Calu3 (cell line): Measurements from ENCODE around the gene RBP7. TPM values are rescaled to one million over a fixed set of nuclear protein-coding genes. Genes with fewer than 3 reads are reported as not detected.
"Not testable (repeated sequence)": the region's sequence is repeated elsewhere in the genome, so short reads cannot be mapped to it uniquely, and the experiment has no call there.

Experiments
- BruUV-seq: library from RNA; stranded (reverse); fragments of 400-500 nt; replicated peaks from 2 replicates; lab custom pipeline; 2021; lab: Mats Ljungman, UMichigan
- CTCF ChIA-PET: fragments of 300-600 bp; sonication (Branson Sonifier 250); formaldehyde crosslinking; loops from one replicate; lab custom pipeline; 2022; ENCODE audit warnings: antibody characterized with exemption; lab: Charles Lee
- DNase-seq: peaks from one replicate; pipeline ENCODE4 v3.0.0; 2022
- H3K27ac Mint-ChIP-seq: one replicate; pipeline ENCODE4 v1.8.0; 2022; ENCODE audit warnings: mixed read lengths; ENCODE audit not compliant: unreplicated experiment
- H3K27me3 Mint-ChIP-seq: one replicate; pipeline ENCODE4 v1.8.0; 2022; ENCODE audit warnings: mixed read lengths; ENCODE audit not compliant: unreplicated experiment
- H3K36me3 Mint-ChIP-seq: one replicate; pipeline ENCODE4 v1.8.0; 2022; ENCODE audit warnings: mild to moderate bottlenecking, moderate library complexity, mixed read lengths; ENCODE audit not compliant: insufficient read depth, unreplicated experiment
- H3K4me1 Mint-ChIP-seq: one replicate; pipeline ENCODE4 v1.8.0; 2022; ENCODE audit warnings: mild to moderate bottlenecking, low read depth, mixed read lengths; ENCODE audit not compliant: unreplicated experiment
- H3K4me3 Mint-ChIP-seq: one replicate; pipeline ENCODE4 v1.8.0; 2022; ENCODE audit warnings: mild to moderate bottlenecking, low read depth, moderate library complexity, mixed read lengths; ENCODE audit not compliant: unreplicated experiment
- H3K9me3 Mint-ChIP-seq: one replicate; pipeline ENCODE4 v1.8.0; 2022; ENCODE audit warnings: low read depth, mixed read lengths; ENCODE audit not compliant: unreplicated experiment
- intact Hi-C: fragments of 100-400 bp; cut with micrococcal nuclease; formaldehyde crosslinking; loops from one replicate; pipeline ENCODE4 v1.10.0; 2022; ENCODE audit not compliant: unreplicated experiment
- total RNA-seq: library from RNA; stranded (reverse); gene quantifications from 2 replicates; pipeline ENCODE4 v1.2.3, GENCODE V29; 2022
- TF ChIP-seq, protein P1 (sequence below): fragments of 200-600 bp; IDR thresholded peaks from one replicate; pipeline ENCODE4 v1.8.0; 2022; ENCODE audit warnings: antibody characterized with exemption; ENCODE audit not compliant: unreplicated experiment

The RBP7 gene
- total RNA-seq, 1 experiment from 2014 or later = 0.83 TPM

DNA sequence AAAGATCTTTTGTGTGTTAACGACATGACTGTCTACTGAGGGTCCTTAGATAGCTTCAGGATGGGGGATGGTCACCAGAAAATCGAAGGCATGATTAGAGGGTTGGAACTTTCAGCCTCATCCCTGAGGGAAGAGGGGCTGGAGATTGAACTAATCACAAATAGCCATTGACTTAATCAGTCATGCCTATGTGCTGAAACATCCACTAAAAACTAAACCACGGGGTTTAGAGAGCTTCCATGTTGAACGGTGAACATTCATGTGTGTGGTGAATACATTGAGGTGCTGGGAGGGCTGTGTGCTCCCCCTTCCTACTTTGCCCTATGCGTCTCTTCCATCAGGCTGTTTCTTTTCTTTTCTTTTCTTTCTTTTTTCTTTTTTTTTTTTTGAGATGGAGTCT, 17.0 kb downstream of the RBP7 start:
- H3K27me3 Mint-ChIP-seq = no peaks in the 10 kb centered on the region
- H3K36me3 Mint-ChIP-seq = no peaks in the 10 kb centered on the region
- intact Hi-C loops = no loop called here
- no peak overlapping the region for H3K27ac Mint-ChIP-seq
- no TSS peak for BruUV-seq
- DNase-seq = no peak
- CTCF ChIA-PET = interaction anchor here (1.4 kb wide), 1 partner anchor 11 kb away, joined by 14 read pairs; no protein-coding TSS in a partner anchor
- H3K4me3 Mint-ChIP-seq = no peak overlapping the region
- H3K9me3 Mint-ChIP-seq = no peaks in the 10 kb centered on the region
- TF ChIP-seq, protein P1, sequence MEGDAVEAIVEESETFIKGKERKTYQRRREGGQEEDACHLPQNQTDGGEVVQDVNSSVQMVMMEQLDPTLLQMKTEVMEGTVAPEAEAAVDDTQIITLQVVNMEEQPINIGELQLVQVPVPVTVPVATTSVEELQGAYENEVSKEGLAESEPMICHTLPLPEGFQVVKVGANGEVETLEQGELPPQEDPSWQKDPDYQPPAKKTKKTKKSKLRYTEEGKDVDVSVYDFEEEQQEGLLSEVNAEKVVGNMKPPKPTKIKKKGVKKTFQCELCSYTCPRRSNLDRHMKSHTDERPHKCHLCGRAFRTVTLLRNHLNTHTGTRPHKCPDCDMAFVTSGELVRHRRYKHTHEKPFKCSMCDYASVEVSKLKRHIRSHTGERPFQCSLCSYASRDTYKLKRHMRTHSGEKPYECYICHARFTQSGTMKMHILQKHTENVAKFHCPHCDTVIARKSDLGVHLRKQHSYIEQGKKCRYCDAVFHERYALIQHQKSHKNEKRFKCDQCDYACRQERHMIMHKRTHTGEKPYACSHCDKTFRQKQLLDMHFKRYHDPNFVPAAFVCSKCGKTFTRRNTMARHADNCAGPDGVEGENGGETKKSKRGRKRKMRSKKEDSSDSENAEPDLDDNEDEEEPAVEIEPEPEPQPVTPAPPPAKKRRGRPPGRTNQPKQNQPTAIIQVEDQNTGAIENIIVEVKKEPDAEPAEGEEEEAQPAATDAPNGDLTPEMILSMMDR = no peak
- H3K4me1 Mint-ChIP-seq = no peaks in the 10 kb centered on the region

DNA sequence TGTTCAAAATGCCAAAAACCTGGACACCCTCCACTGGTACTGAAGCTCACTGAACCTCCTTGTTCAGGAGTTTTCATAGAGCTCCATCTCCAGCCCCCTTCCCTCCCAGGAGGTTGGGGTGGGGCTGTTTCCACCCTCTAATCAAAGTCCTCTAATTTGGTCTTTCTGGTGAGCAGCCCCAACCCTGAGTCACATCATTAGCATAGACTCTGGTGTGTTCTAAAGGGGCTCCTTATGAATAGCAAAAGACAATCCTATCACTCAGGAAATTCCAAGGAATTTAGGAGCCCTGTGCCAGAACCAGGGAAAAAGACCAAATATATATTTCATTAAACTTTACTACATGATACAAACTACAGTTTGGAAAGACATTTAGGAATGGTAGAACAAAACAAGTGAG, 22.5 kb downstream of the RBP7 start:
- no peaks in the 10 kb centered on the region for H3K36me3 Mint-ChIP-seq
- TF ChIP-seq, protein P1 = no peak
- H3K4me1 Mint-ChIP-seq = no peaks in the 10 kb centered on the region
- H3K4me3 Mint-ChIP-seq = no peak overlapping the region
- BruUV-seq = no TSS peak
- CTCF ChIA-PET = no interaction called here
- H3K27ac Mint-ChIP-seq = no peak overlapping the region
- H3K9me3 Mint-ChIP-seq = no peaks in the 10 kb centered on the region
- H3K27me3 Mint-ChIP-seq = no peaks in the 10 kb centered on the region
- DNase-seq = no peak
- intact Hi-C loops = no loop called here

DNA sequence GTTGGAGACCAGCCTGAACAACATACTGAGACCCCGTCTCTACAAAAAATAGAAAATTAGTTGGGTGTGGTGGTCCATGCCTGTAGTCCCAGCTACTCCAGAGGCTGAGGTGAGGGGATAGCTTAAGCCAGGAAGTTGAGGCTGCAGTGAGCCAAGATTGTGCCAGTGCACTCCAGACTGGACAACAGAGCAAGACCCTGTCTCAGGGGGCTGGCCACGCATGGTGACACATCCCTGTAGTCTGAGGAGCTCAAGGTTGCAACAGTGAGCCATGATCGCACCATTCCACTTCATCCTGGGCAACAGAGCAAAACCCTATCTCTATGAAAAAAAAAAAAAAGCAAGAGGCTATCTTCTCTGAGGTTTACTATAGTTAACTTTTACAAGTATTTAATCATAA, 23.1 kb downstream of the RBP7 start:
- DNase-seq = no peak
- no peaks in the 10 kb centered on the region for H3K4me1 Mint-ChIP-seq
- intact Hi-C loops = no loop called here
- CTCF ChIA-PET = no interaction called here
- TF ChIP-seq, protein P1 = no peak
- no peak overlapping the region for H3K4me3 Mint-ChIP-seq
- no TSS peak for BruUV-seq
- no peak overlapping the region for H3K27ac Mint-ChIP-seq
- H3K27me3 Mint-ChIP-seq = no peaks in the 10 kb centered on the region
- no peaks in the 10 kb centered on the region for H3K9me3 Mint-ChIP-seq
- H3K36me3 Mint-ChIP-seq = no peaks in the 10 kb centered on the region

DNA sequence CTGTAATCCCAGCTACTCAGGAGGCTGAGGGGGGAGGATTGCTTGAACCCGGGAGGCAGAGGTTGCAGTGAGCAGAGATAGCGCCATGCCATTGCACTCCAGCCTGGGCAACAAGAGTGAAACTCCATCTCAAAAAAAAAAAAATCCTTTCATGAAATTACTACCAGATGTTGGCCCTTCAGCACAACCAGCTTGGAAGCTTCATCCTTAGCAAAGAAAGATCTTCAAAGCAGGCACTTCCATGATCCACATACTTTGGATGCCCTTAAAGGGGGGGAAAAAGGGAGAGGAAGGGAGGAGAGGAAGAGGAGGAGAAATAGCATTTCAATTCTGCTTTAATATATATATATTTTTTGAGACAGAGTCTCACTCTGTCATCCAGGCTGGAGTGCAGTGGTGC, 23.6 kb downstream of the RBP7 start:
- H3K36me3 Mint-ChIP-seq, BruUV-seq, H3K4me1 Mint-ChIP-seq, DNase-seq, intact Hi-C loops, H3K27me3 Mint-ChIP-seq, H3K27ac Mint-ChIP-seq, H3K9me3 Mint-ChIP-seq, H3K4me3 Mint-ChIP-seq, CTCF ChIA-PET: not testable (repeated sequence)

DNA sequence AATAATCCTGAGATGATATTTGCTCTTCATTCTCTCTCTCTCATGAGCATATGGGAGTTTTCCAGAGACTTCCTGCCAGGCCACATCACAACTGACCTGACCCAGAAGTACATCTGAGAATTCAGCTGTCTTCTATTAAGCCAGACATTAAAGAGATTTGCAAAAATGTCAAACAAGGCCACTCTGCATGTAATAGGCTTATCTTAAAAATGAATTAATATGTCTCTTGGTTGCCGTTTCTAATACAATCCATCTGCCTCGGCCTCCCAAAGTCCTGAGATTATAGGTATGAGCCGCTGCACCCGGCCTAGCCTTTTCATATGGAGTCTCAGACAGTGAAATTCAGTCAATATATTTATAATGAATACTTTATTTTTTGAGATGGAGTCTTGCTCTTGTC, 25.0 kb downstream of the RBP7 start:
- H3K4me1 Mint-ChIP-seq, DNase-seq, BruUV-seq, CTCF ChIA-PET, H3K27ac Mint-ChIP-seq, H3K27me3 Mint-ChIP-seq, H3K4me3 Mint-ChIP-seq, intact Hi-C loops, H3K9me3 Mint-ChIP-seq, H3K36me3 Mint-ChIP-seq: not testable (repeated sequence)
